GM18867 (cell line): ENCODE data around the gene SPTBN2.

ENCODE experiments used
- ATAC-seq: cut with Tn5 transposase; IDR thresholded peaks from one replicate; pipeline ENCODE4 v1.9.1; 2021; ENCODE audit warnings: mild to moderate bottlenecking, moderate library complexity; ENCODE audit not compliant: unreplicated experiment

SPTBN2 gene

DNA sequence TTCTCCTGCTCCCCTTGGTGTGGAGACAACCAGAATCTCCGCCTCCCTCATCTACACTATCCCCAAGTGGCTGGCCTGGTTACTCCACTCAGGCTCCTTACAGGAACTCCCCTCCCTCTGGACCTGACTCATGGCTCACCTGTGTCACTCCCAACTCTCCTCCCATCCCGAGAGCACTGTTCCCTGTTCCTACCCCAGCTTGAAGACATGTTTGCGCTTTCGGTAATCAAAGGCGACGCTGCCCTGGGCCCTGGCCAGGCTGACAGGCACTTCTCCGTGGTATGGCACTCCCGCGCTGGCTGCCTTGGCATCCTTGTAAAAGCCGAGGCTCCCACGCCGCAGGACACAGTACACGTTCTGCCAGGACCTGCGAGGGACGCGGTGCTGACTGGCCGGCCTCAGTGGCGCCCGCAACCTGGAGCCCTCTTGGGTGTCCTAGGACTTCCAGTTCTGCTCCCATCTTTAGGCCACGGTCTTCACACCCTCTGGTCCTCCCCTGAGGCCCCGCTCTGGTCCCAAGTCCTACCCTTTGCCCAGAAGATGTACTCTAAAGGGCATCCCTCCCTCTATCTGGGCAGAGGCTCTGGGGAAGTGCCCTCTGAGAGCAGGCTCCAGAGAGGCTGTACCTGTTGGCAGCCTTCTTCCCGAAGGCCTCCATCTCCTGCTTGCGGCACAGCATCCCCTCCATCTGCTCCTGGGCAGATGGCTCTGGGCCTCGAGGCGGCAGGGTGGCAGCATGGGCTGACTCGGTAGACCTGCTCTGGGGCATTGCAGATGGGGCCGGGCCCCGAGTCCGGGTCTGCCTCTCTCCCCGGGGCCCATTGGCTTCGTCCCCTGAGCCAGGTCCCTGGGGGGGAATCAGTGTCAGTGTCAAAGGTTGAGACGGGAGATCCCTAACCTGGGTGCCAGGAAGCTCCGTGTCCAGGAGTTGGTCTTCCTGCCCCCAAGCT, 41.9 kb downstream of the SPTBN2 start:
- ATAC-seq: no peak

- no peak for ATAC-seq
Measured at GRCh38 chr11:66686100-66686785, 42.8 kb downstream of the SPTBN2 start.

- no peak for ATAC-seq
Measured at GRCh38 chr11:66685276-66686099, 43.5 kb downstream of the SPTBN2 start.

- no peak for ATAC-seq
Measured at GRCh38 chr11:66684635-66685034, 44.4 kb downstream of the SPTBN2 start.

DNA sequence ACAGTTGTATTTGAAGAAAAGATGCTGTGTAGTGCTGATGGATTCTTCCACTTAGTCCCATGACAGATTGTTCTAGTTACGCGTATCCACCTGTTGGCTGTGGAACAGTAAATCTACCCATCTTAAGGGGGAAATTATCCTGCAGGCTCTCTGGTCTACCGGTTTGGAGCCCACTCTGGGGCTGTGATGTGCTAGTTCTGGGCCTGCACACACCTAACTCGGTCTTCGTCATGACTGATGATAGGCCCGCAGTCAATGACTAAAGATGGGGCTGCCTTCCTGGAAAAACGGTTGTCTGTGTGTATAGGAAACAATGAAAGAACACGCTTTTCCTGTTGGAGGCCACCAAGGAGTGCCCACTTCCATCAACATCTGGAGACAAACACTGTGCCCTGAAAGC, 45.1 kb downstream of the SPTBN2 start:
- no peak for ATAC-seq

GRCh38 chr11:66680966-66681645, 47.9 kb downstream of the SPTBN2 start:
- no peak for ATAC-seq

- ATAC-seq: peak; percentile 90
Measured at GRCh38 chr11:66677599-66678375, 51.2 kb downstream of the SPTBN2 start, which contains the start of gene RBM4B. RBM4B (minus strand) TSS chr11:66677887; CDS start chr11:66677079, 808 bp downstream.

DNA sequence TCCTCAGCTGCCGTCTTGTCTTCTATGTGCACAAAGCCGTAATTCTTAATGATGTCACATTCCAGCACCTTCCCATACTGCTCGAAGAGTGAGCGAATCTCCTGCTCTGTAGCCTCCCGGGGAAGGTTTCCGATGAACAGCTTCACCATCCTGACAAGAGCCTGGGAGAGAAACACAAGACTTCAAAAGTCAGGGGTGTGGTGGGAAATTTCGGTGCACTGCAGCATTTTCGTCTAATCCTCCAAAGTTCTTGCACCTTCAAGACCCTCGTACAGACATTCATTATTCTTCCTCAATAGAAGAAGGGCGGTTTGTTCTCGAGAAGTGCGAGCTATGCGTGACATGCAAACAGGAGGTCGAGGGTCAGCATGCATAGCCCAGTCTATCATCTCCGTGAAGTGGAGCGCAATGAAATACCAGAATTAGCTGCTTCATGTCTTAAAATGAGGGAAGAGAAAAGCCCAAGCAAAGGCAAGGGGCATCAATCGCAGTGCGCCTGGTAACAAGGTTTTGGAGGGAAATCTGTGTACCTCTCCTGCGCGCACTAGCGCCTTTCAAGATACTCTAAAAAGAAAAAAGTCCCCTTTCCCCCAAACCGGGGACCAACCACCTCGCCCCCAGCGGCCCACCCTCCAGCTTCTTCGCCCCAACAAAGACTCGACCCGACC, 52.0 kb downstream of the SPTBN2 start:
- no peak for ATAC-seq

DNA sequence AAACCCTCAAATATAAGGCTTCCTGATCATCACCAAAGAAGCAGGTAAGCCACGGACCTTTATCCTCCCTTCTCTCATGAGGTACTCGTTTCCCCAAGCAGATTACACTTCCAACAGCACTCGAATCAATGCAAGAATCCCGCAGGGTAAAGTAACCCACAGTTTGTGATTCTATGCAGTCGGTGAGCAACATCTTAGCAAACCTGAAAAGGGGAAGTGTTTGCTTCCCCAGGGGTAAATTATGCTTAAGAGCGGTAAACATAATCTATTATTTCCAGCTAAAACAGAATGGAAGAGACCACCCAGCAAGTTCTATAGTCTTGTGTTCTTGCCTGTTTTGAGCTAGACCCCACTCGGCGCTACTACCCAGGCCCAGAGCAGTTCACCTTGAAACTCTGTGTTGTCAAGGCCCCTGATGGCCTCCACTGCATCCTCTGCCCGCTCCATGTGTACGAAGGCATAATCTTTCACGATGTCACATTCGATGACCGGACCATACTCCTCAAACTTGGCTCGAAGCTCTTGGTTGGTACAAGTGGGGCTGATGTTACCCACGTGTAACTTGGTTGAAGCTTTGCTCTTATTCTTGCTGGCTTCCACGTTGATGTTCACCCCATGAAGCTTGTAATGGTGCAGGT, 52.6 kb downstream of the SPTBN2 start:
- ATAC-seq: no peak

DNA sequence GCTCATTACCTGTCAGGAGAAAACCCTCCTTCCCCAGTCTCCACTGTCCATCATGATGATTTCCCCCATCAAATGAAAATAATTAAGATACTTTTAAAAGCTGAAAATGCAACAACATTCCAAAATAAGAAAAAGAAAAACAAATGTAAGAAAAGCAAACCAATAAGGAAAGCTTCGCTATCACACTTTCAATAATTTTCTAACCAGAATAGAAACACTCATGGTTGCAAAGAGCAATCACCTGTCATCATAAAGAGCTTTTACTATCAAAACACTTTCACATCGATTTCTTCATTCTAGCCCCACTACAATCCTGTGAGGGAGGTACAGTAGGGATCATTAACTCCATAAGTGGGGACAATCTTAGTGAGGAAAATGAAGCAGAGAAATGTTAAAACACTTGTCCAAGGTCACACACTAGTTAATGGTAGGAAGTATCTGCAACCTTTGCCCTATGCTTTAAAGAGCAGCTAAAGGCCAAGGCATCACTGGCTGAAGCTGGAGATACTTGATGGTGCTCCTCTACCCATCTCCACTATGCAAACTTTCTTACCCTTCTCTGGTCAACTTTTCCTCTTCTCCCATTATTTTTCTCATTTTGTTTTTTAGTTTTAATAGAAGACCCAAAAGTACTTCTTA, 53.9 kb downstream of the SPTBN2 start:
- ATAC-seq: no peak

DNA sequence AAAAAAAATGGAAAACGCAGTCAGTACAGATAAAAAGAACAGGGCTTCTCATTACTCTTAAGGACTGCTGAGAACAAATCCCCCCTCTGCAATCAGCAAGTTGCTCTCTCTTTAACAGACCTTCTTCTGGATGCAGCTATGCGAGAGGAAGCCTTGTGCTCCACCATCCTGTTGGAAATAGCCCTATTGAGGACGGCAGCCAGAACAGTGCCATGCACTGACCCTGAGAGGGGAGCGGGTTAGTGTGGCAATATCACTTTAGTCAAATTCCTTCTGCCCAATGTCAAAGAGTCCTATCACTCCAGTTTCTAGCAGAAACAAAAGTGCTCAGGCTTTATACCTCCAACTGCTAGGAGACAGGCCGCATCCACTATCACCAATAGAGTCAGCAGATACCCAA, 58.2 kb downstream of the SPTBN2 start:
- ATAC-seq: no peak

DNA sequence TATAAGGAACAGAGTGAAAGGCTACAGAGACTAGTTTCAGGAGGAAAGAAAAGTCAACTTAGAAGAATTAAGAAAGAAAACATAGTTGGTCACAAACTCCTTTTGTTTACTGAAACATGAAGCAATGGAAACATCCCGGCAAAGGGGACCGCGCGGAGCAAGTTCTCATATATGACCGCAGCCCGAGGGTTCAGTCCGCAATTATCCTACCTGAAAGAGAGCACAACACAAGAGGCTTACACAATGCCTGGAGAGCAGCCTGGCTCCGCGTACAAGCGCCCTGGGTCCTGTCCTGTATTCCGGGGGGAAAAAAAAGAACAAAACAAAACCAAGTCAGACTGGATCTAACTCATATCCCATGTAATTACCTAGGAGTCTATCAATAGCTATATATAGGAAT, 63.6 kb downstream of the SPTBN2 start:
- no peak for ATAC-seq

DNA sequence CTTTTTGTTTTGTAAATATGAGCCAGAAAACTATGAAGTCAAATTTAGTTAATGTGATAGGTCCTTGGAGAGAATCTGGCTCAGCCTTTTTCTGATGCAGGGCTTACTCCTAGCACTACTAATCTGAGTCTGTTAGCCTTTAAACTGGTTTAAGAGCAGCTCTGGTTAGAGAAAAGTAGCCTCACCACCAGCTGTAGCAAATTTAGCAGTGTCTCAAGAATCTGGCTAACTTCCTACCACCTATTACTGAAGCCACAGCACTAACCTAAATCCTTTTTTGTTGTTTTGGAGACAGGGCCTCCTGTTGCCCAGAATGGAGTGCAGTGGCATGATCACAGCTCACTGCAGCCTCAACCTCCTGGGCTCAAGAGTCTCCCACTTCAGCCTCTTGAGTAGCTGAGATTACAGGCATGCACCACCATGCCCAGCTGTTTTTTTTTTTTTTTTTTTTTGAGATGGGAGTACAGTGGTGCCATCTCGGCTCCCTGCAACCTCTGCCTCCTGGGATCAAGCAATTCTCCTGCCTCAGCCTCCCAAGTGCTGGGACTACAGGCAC, 65.2 kb downstream of the SPTBN2 start:
- no peak for ATAC-seq

GRCh38 chr11:66659763-66660162, 69.3 kb downstream of the SPTBN2 start:
- no peak for ATAC-seq

DNA sequence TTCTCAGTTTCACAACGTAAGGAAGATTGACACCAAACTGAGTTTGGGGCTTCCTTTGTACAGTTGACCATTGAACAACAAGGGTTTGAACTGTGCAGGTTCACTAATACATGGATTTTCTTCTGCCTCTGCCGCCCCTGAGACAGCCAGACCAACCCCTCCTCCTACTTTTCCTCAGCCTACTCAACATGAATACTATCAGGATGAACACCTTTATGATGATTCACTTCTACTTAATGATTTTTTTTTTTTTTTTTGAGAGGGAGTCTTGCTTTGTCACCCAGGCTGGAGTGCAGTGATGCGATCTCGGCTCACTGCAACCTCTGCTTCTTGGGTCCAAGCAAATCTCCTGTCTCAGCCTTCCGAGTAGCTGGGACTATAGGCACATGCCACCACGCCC, 75.9 kb downstream of the SPTBN2 start:
- ATAC-seq: no peak

DNA sequence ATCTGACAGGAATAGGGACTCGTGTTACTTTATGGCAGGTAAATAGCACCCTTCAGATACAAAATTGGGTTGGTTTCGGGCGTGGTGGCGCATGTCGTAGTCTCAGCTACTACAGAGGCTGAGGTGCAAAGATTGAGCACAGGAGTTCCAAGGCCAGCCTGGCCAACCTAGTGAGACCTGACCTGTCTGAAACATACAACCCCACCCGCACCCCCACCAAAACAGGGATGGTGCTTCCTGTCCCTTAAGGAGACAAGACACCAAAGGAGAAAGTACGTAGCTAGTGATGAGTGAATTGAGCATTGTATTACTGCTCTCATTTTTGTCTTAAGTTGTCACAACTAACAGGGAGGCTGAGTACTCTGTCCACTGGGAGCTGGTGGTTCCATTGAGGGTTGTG, 76.4 kb downstream of the SPTBN2 start:
- no peak for ATAC-seq

- ATAC-seq: no peak
Measured at GRCh38 chr11:66651016-66651415, 78.0 kb downstream of the SPTBN2 start.

DNA sequence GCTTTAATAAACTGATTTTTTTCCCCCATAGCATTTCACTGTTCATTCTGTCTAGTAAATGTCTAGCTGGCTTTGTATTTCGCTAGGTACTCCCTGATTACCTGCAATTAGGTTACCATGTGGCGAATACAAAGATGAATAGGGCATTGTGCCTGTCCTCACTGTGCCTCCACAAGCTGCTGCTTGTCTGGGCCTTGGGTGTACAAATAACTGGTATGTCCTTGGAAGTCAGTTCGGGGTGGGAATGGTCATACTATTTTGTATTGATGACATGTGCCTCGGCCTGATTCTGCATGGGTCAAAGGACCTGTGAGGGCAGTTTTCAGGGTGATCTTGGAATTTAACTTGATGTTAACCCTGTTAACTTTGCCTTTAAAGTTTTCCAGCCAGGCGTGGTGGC, 79.1 kb downstream of the SPTBN2 start:
- ATAC-seq: no peak
